Jurkat, Clone E6-1 (cell line): Measurements from ENCODE around the gene KXD1.
"Not testable (repeated sequence)": the region's sequence is repeated elsewhere in the genome, so short reads cannot be mapped to it uniquely, and the experiment has no call there.

Source experiments
- DNase-seq: peaks from one replicate; pipeline ENCODE4 v3.0.0-alpha.2; 2011; ENCODE audit warnings: low read depth, low spot score
- H3K4me3 ChIP-seq: 2 replicates; pipeline ENCODE4 v1.5.1; 2011; ENCODE audit warnings: mild to moderate bottlenecking, low read length, control low read depth, moderate library complexity

KXD1 gene

DNA sequence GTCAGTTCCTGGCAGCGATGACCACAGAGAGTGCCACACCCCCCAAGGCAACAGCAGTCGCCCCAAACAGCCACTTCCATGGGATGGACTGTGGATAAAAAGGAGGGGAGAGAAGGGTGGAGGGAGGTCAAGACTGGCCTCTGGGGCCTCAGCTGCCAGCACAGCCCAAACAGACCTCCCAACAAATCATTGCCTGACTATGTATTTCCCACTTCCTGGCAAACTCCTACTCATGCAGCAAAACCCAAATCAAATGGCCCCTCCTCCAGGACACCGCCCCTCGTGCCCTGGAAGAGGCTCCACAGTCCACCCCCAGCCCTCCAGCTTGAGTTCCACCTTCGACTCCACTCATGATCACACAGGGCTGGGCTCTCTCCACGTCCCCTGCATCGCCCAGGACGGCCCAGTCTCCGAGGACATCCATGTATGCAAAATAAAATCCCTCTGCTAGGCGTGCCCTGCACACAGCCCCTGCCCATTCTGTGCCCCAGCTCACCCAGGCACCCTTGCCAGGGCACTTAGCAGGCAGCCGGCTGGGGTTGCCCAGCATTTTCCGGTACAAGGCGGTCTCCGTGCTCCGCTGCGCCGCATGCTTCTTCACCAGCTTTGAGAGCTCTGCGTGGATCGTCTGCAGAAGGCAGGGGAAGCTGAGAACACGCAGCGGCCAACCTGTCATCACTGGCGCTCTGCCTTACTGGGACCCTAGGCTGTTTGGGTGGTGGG is 25.3 kb upstream of the KXD1 start:
- no peak for DNase-seq
- H3K4me3 ChIP-seq, result no peak overlapping the region

DNA sequence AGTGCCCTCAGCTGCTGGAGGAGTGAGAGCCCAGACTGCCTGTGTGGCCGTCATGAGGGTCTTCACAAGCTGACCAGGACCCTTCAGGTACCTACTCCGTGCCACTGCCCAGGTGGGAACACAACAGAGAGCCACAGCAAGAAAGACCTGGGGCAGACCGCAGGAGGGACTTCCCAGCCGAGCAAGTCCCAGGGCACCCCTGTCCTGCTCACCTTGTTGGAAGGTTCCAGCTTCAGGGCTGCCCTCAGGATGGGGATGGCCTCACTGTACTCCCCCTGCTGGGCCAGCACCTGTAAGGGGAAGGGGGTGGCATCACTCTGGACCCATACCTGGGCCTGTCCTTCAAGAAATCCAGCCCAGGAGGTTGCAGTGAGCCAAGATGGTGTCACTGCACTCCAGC is 24.6 kb upstream of the KXD1 start:
- DNase-seq, result no peak

DNA sequence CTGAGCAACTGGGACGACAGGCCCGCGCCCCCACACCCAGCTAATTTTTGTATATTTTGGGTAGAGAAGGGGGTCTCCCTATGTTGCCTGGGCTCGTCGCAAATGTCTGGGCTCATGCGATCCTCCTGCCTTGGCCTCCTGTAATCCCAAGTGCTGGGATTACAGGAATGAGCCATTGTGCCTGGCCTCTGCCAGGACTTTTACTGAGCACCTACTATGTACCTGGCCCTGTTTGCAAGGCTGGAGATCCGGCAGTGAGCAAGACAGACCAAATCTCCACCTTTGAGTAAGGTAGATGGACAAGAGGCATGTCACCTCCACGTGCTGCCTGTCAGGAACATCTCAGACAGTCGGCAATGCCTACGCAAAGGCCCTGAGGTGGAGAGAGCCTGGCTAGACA is 21.2 kb upstream of the KXD1 start:
- H3K4me3 ChIP-seq, result no peak overlapping the region
- no peak for DNase-seq

More for the DNA sequence above, 24.6 kb upstream of the KXD1 start:
- H3K4me3 ChIP-seq, result no peak overlapping the region

DNA sequence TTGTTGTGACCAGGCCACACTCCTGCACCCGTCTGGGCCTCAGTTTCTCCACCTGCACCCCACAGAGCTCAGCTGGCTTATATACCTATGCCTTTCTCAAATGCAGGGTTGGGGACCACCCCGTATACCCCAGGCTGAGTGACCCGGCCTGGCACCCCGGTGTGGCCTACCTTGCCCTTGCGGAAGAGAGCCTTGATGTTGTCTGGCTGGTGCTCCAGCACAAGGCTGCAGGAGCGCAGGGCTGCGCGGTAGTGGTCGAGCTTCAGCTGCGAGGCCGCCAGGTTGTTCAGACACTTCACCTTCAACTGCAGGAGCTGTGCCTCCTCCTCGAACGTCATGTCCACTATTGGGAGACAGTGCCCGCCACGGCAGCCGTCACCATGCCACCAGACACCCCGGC is 20.2 kb upstream of the KXD1 start:
- DNase-seq, result no peak
- H3K4me3 ChIP-seq, result no peak overlapping the region

DNA sequence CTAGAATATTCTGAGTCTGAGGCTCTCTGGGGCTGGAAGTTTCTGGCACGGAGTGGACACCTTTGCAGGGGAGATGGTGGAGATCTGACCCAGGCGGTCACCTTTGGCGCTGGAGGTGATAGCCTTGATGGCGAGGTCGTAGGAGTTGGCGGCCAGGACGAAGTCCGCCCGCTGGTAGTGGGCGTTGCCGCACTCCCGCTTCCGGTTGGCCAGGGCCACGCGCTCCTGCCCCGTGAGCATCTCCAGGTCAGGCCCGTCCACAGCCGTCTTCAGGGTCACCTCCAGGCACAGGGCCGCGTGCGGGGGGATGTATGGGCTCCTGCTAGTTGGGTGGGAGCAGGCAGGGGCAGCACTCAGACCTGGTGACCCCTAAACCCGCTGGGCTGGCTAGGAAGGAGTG is 19.6 kb upstream of the KXD1 start:
- no peak for DNase-seq
- H3K4me3 ChIP-seq, result no peak overlapping the region

DNA sequence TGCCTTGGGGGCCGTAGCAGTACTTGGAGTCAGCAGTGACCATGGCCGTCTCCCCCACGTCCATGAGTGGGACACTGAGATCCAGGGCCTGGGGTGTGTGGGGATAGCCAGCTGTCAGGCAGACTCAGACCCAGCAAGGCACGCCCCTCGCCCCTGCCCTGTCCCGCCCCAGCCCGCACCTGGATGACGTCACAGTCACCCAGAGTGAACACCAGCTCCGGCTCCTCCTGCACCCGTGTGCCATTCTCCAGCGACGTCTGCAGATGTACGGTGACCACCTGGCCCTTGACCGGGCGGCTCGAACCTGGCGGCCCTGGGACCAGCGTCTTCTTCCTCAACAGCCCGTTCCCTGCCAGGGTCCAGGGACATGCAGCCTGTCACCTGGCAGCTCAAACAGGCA is 18.3 kb upstream of the KXD1 start:
- H3K4me3 ChIP-seq, result no peak overlapping the region
- no peak for DNase-seq

DNA sequence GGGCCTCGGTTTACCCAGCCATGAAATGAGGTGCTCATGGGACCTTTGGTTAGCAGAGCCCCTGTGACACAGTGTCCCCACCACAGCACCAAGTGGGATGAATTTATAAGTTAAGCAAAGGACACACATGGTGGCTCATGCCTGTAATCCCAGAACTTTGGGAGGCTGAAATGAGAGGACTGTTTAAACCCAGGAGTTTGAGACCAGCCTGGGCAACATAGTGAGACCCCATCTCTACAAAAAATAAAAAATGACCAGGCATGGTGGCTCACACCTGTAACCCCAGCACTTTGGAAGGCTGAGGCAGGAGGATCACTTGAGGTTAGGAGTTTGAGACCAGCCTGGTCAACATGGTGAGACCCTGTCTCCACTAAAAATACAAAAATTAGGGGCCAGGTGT is 17.5 kb upstream of the KXD1 start:
- not testable (repeated sequence) for DNase-seq, H3K4me3 ChIP-seq

DNA sequence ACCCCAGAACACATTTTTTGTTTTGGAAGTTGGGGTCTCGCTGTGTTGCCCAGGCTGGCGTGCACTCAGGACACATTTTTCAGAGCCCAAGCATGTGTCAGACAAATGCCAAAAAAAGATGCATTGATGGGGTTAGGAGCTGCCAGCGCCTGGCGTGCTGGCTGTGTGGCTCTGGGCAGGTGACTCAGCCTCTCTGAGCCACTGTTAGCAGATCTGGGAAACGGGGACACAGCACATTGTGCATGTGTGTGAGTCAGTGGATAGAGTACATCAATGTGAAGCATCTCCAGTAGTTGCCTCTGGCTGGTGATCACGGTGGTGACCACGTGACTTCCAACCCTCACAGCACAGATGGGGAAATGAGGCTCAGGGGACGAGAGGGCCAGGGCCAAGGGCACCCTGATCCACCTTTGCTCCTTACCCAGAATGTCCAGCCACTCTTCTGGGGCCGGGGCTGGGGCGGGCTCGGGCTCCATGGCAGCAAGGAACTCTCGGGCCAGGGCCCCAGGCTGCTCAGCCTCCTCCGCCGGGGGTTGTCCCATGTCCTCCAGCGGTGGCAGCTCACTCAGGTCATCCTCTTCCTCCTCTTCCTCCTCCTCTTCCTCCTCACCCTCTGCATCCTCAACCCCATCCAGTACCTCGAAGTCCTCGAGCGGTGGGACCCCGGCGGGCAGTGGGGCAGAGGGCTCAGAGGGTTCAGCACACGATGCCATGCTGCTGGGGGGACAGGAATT is 16.2 kb upstream of the KXD1 start:
- DNase-seq, result no peak
- no peak overlapping the region for H3K4me3 ChIP-seq

DNA sequence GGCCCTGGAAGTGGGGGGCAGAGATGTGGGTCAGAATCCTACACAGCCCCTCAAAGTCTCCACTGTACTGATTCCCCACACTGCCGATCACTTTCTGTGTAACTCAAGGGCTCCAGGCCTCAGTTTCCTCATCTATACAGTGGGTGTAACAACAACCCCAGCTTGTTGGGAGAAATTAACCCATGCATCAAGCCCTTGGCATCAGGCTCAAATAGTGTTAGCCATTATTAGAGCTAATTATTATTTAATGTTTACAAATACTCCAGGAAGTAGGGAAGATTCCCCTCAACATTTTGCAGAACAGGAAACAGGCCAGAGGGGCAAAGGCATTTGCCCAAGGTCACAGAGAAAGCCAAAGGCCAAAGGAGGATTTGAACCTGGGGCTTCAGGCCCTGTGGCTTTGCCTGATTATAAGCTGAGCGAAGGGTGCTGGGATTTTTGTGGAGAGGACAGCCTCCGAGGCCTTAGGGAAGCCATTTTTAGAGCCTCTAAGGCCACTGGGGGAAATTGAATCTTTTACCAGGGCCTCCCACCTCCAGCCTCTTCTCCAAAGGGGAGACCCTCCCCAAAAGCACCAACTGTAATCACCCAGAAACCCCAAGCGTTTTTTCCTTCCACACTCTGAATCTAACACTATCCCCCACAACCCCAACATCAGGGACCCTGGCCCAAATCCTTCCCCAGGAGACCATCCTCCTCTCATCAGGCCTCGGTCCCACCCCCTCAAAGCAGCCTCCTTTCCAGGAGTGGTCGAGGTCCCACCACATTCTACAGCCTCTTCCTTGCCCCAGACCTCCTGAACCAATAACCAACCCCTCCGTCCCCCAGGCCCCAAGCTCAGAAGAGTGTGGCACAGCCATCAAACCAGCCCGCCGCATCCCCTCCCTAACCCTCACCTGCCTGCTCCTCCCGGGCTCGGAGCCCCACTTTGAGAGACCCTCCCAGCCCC is 15.4 kb upstream of the KXD1 start:
- no peak for DNase-seq
- peak overlapping the region; percentile 68 for H3K4me3 ChIP-seq

DNA sequence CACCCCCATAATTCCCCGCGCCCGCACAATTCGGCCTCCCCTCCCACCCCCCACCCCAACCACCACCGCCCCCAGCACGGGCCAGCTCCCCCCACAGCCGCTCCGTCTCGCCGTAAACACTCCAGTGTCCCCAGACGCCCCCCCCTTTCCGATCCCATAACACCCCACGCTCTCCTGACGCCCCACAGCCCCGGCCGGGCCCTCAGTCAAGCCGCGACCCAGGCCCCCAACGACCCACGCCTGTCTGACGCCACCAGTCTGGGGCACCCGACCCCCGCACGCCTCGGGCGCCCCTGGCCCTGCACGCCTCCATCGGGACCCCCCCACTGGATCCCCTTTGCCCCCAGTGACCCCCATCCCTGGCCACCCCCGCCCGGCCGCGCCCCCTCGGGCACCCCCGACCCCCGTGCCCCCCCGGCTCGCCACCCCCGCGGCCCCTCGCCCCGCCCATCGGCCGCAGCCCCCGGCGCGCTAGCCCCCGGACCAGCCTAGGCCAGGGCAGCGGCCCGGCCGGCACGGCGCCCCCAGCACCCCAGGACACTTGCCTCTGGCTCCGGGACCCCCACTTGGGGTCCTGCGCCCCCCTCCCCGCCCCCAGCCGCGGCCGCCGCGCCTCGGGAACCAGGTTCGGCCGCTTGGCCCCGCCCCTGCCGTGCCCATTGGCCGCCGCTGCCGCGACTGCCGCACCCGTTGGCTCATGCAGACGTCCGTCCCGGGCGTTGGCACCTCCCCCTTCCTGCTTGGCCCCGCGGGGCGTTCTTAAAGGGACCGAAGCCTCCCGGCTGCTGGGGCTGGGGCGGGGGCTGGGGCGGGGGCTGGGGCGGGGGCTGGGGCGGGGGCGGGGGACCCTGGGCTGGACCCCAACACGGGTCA is 14.5 kb upstream of the KXD1 start, which contains the start of gene FKBP8:
Gene FKBP8, minus strand, starts transcription at position 633 of the 873 bp plus-strand sequence. CDS start 1,603 bp downstream, outside the sequence.
- H3K4me3 ChIP-seq, result peak within 1 kb of the TSS; percentile 70
- DNase-seq, result peak; percentile 83

DNA sequence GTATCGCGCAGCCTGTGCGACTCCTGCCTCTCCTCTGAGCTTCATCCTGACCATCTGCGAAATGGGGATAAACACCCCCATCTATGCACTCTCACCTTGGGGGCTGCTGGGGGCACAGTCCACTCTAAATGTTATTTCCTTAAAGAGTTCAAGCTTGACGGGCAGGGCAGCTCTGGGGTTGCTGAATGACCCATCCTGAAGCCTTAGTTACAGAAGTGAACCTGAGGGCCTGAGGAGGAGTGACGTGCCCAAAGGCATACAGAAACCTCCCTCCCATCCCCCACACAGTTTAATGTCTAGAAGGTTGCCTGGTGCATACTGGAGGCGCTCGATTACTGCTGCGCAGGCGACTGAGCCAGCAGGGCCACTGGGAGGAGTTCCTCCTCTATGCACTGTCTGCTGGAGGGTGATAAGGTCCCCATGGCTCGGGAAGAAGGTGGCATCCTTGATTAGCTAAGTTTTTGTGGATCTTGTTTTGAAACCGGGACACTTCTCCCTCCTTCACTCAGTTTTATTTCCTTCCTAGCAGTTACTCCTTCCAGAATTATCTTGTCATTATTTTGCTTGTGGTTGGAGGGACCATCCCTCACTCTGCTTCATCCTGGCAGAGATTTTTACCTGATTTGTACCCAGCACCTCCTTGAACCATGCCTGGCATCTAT is 13.7 kb upstream of the KXD1 start:
- H3K4me3 ChIP-seq, result peak overlapping the region; percentile 70
- DNase-seq, result peak; percentile 92

DNA sequence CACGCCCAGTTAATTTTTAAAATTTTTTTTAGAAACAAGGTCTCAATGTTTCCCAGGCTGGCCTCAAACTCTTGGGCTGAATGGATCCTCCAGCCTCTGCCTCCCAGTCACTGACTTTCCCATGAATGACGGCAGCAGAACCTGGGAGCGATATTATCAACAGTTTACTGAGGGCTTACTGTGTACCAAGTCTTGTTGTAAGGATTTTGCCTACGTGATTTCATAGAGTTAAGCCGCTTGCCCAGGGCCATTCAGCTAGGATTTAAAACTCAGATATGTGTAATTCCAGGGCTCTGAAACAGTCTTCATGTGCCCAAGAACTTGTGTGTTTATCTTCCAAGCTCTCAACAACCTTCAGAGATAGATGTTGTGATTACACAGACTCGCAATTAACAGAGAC is 6.0 kb upstream of the KXD1 start:
- no peak for DNase-seq
- no peak overlapping the region for H3K4me3 ChIP-seq

DNA sequence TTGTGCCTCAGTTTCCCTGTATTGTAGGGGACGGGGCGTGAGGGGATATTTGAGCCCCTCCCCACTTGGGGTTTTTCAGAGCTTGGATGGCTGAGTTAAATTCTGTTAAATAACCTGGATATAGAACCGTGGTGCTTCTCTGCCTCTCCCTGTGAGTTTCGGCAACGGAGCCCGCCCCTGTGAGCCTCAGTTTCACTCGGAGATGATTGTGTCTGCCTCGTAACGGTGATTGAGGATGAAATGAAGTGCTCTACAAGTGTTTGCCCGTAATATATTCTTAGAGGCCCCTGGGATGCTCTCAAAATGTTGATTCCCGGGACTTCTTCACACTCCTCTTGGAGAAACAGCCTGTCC is 509 bp downstream of the KXD1 start:
- H3K4me3 ChIP-seq, result peak overlapping the region; percentile 100

DNA sequence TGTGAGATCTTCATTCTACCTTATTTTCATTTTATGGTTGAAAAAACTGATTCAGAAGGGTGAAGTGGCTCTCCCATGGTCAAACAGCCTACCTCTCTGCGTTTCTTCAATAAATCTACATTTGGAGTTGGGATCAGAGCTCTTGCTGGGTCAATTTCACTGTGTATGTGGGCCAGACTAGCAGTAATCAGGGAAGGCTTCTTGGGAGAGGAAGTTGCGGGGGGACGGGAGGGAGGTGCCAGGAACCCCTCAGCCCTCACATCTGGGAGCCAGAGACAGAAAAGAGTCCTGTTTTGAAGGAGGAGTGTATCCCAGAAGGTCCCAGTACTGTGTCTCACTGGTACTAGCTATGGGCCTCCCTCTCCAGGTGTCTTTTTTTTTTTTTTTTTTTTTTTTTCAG is 934 bp downstream of the KXD1 start:
- DNase-seq, result no peak
- H3K4me3 ChIP-seq, result peak overlapping the region; percentile 100

More for the DNA sequence above, 509 bp downstream of the KXD1 start:
- DNase-seq, result no peak

DNA sequence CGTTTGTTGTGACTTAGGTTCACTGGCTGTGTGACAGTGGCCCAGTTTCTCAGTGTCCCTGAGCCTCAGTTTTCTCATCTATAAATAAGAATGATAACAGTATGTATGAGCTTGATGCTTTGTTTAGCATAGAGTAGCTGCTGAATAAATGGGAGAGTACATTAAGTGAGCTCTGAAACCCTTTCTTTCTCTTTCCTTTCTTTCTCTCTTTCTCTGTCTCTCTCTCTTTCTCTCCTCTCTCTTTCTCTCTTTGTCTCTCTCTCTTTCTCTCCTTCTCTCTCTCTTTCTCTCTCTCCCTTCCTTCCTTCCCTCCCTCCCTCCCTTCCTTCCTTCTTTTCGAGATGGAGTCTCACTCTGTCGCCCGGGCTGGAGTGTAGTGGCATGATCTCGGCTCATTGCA is 2.0 kb downstream of the KXD1 start:
- H3K4me3 ChIP-seq, result no peak overlapping the region
- no peak for DNase-seq

DNA sequence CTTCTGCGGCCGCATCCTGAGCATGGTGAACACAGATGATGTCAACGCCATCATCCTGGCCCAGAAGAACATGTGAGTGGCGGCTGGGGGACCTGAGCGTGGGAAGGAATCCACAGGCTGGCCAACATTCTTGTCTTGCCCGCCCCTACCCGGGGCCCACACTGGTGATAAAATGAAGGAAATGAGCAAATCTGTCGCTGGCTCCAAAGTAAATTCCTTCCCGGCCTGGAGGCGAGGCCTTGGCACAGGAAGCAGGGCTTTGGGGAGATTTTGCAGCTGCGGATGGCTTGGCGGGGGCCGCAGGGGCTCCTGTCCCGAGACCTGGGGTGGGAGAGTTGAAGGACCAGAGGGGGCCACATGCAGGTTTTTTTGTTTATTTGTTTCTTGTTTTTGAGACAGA is 4.4 kb downstream of the KXD1 start:
- no peak for DNase-seq
- no peak overlapping the region for H3K4me3 ChIP-seq

DNA sequence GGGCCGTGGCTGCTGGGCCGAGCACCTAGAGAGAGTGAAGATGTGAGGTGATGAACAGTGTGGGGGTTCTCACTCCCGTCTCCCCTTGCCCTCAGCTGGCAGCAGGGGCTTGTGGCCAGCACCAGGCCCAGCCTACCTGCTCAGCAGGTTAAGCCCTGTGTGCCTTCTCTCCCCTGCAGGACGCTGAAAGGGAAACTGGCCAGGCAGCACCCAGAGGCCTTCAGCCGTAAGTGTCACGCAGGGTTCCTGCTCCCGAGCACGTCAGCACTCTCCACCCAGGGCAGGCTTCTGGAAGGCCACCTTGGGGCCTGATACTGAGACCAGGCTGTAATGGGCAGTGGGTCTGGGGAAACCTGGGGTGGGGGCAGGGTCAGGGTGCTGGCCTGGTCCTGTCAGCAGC is 9.3 kb downstream of the KXD1 start:
- DNase-seq, result no peak
- H3K4me3 ChIP-seq, result no peak overlapping the region

DNA sequence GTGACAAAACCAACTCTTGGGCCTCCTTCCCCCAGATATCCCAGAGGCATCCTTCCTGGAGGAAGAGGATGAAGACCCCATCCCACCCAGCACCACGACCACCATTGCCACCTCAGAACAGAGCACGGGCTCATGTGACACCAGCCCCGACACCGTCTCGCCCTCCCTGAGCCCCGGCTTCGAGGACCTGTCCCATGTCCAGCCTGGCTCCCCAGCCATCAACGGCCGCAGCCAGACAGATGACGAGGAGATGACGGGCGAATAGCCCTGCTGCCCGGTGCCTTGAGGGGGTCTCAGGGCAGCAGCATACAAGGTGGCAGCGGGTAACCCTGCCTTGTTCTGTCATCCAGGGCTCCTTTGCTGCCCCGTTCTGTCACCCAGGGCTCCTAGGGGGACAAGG is 10.7 kb downstream of the KXD1 start:
- H3K4me3 ChIP-seq, result no peak overlapping the region
- DNase-seq, result no peak
